NB4 (cell line): Measurements from ENCODE around the gene NXPH1.

Experiments
- CTCF ChIP-seq: IDR thresholded peaks from one replicate; pipeline ENCODE4 v1.5.1; 2012; ENCODE audit warnings: low read depth, low read length
- POLR2A ChIP-seq: IDR thresholded peaks from 2 replicates; pipeline ENCODE4 v1.6.1; 2011; ENCODE audit warnings: mild to moderate bottlenecking; ENCODE audit not compliant: insufficient read length; ENCODE audit errors: extremely low read depth

GRCh38 chr7:8613191-8613590, 179.8 kb downstream of the NXPH1 start:
- no peak for TF ChIP-seq CTCF
- no peak for TF ChIP-seq POLR2A
